NCI-H2171 treated with DMSO at 0.1 percent for 48 hours (cell line): ENCODE results near the gene SLC8B1.
"Not testable (repeated sequence)": the region's sequence is repeated elsewhere in the genome, so short reads cannot be mapped to it uniquely, and the experiment has no call there.

Experiments
- DNase-seq: peaks from one replicate; lab custom pipeline; 2025; lab: John Stamatoyannopoulos, UW

Gene SLC8B1

GRCh38 chr12:113358381-113359132 is 23.6 kb upstream of the SLC8B1 start, which contains the start of gene PLBD2:
TSS of gene PLBD2 (plus strand) at chr12:113358587. CDS start at chr12:113358601, 14 bp downstream.
- DNase-seq, result peak; percentile 96

- not testable (repeated sequence) for DNase-seq
These were observed 19.3 kb upstream of the SLC8B1 start for GRCh38 chr12:113354192-113354591.

- DNase-seq, result no peak
These were observed 16.2 kb upstream of the SLC8B1 start for GRCh38 chr12:113351089-113351488.

GRCh38 chr12:113348849-113349536 is 14.1 kb upstream of the SLC8B1 start:
- DNase-seq, result no peak

- peak; percentile 5 for DNase-seq
These were observed 13.0 kb upstream of the SLC8B1 start for GRCh38 chr12:113347892-113348291.

- DNase-seq, result no peak
These were observed 12.2 kb upstream of the SLC8B1 start for GRCh38 chr12:113347107-113347506.

- DNase-seq, result no peak
These were observed 11.4 kb upstream of the SLC8B1 start for GRCh38 chr12:113346353-113346752.

- no peak for DNase-seq
These were observed 10.4 kb upstream of the SLC8B1 start for GRCh38 chr12:113345318-113345717.

- DNase-seq, result no peak
These were observed 6.6 kb upstream of the SLC8B1 start for GRCh38 chr12:113341535-113341934.

- no peak for DNase-seq
These were observed 5.2 kb upstream of the SLC8B1 start for GRCh38 chr12:113340061-113340460.

- no peak for DNase-seq
These were observed 4.6 kb upstream of the SLC8B1 start for GRCh38 chr12:113339540-113339939.

- DNase-seq, result no peak
These were observed 778 bp downstream of the SLC8B1 start for GRCh38 chr12:113333877-113334785.

- DNase-seq, result no peak
These were observed 1.5 kb downstream of the SLC8B1 start for GRCh38 chr12:113333418-113333750.

- no peak for DNase-seq
These were observed 2.1 kb downstream of the SLC8B1 start for GRCh38 chr12:113332688-113333417.

- DNase-seq, result no peak
These were observed 4.4 kb downstream of the SLC8B1 start for GRCh38 chr12:113330505-113330904.

GRCh38 chr12:113329791-113330417 is 5.0 kb downstream of the SLC8B1 start:
- no peak for DNase-seq

GRCh38 chr12:113329022-113329790 is 5.7 kb downstream of the SLC8B1 start:
- no peak for DNase-seq

- DNase-seq, result no peak
These were observed 6.5 kb downstream of the SLC8B1 start for GRCh38 chr12:113328368-113328889.

GRCh38 chr12:113326775-113327395 is 8.0 kb downstream of the SLC8B1 start:
- DNase-seq, result no peak

- DNase-seq, result no peak
These were observed 9.0 kb downstream of the SLC8B1 start for GRCh38 chr12:113325916-113326315.
